Measurements from ENCODE around the gene TAOK3. TPM values are rescaled to one million over a fixed set of nuclear protein-coding genes. Genes with fewer than 3 reads are reported as not detected.
"Not testable (repeated sequence)": the region's sequence is repeated elsewhere in the genome, so short reads cannot be mapped to it uniquely, and the experiment has no call there.

The TAOK3 gene
- total RNA-seq, 1 donor: 34.5 TPM

GRCh38 chr12:118271183-118271582, 101.5 kb downstream of the TAOK3 start:
- TF ChIP-seq CTCF (IDR thresholded peaks at IDR 0.05; ENCODE audit: insufficient read depth, low read depth, low read length): no peak
- no peak for DNase-seq (ENCODE audit: low read depth)

DNA sequence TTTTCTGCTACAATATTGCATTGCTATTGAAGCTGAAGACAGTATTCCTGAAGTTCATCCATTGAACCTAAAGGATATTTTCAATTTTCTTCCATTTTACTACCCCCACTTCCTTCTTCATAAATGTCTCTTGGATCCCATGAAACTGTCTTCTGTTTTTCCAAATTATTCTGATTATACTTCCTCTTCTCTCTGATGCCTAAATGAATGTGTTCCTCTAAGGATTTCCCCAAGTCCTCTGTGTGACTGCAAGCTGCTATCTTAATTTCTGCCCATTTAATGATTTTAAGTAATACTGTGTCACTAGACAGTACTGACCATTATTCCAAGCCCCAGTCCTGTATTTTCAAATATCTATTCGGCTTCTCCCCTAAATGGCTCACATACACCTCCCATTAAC, 102.9 kb downstream of the TAOK3 start:
- no peak overlapping the region for H3K4me3 ChIP-seq (ENCODE audit: low read depth, low read length)
- DNase-seq (ENCODE audit: low read depth): no peak
- no peak for TF ChIP-seq CTCF (IDR thresholded peaks at IDR 0.05; ENCODE audit: insufficient read depth, low read depth, low read length)

More at GRCh38 chr12:118271183-118271582, 101.5 kb downstream of the TAOK3 start:
- no peak overlapping the region for H3K4me3 ChIP-seq (ENCODE audit: low read depth, low read length)

GRCh38 chr12:118259079-118259478, 113.6 kb downstream of the TAOK3 start:
- DNase-seq (ENCODE audit: low read depth): peak; percentile 19
- H3K4me3 ChIP-seq (ENCODE audit: low read depth, low read length): no peak overlapping the region
- no peak for TF ChIP-seq CTCF (IDR thresholded peaks at IDR 0.05; ENCODE audit: insufficient read depth, low read depth, low read length)

DNA sequence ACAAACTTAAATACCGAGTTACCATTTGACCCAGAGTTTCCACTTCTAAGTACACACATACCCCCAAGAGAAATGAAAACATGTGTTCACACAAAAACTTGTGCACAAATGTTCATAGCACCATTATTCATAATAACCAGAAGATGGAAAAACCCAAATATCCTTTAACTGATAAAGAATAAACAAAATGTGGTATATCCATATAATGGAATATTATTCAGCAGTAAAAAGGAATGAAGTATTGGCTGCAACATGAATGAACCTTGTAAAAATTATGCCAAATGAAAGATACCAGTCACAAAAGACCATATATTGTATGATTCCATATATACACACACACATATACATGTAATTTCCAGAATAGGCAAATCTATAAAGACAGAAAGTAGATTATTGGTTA, 116.4 kb downstream of the TAOK3 start:
- no peak overlapping the region for H3K4me3 ChIP-seq (ENCODE audit: low read depth, low read length)
- no peak for DNase-seq (ENCODE audit: low read depth)
- no peak for TF ChIP-seq CTCF (IDR thresholded peaks at IDR 0.05; ENCODE audit: insufficient read depth, low read depth, low read length)

GRCh38 chr12:118249547-118249946, 123.2 kb downstream of the TAOK3 start:
- no peak for TF ChIP-seq CTCF (IDR thresholded peaks at IDR 0.05; ENCODE audit: insufficient read depth, low read depth, low read length)
- no peak for DNase-seq (ENCODE audit: low read depth)
- H3K4me3 ChIP-seq (ENCODE audit: low read depth, low read length): no peak overlapping the region

GRCh38 chr12:118245886-118246285, 126.8 kb downstream of the TAOK3 start:
- not testable (repeated sequence) for H3K4me3 ChIP-seq (ENCODE audit: low read depth, low read length); DNase-seq (ENCODE audit: low read depth)

DNA sequence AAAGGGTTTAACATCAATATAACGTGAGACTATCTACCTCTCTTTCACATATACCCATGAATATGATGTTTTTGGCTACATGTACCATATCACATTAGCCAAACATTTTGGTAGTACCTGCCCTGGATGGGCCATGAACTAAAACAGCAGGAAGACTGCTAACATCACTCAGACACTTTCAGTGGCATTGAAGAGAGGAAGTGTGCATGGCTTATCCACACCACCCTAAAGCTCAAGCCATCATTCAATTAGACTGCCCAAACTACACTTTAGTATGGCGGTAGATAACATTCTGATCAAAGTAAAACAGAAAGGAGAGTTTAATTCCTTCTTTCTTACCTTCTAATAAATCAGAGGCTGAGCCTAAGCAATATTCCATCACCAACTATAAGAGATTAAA, 133.8 kb downstream of the TAOK3 start:
- TF ChIP-seq CTCF (IDR thresholded peaks at IDR 0.05; ENCODE audit: insufficient read depth, low read depth, low read length): no peak
- DNase-seq (ENCODE audit: low read depth): no peak
- H3K4me3 ChIP-seq (ENCODE audit: low read depth, low read length): no peak overlapping the region
